Dendritic cell treated with granulocyte-macrophage colony-stimulating factor and Interleukin-4, amounts not matched to agents 40 ng/mL and 50 ng/mL, for 4 days (primary cell): ENCODE measurements around the gene ZFYVE28.

ENCODE experiments used
- H3K27ac Mint-ChIP-seq: one replicate; pipeline ENCODE4 v1.8.0; 2022; ENCODE audit warnings: mild to moderate bottlenecking, mixed read lengths
- H3K27me3 Mint-ChIP-seq: one replicate; pipeline ENCODE4 v1.8.0; 2022; ENCODE audit warnings: mild to moderate bottlenecking, mixed read lengths
- H3K36me3 Mint-ChIP-seq: one replicate; pipeline ENCODE4 v1.8.0; 2022; ENCODE audit warnings: low read depth, mixed read lengths
- H3K4me1 Mint-ChIP-seq: one replicate; pipeline ENCODE4 v1.8.0; 2022; ENCODE audit warnings: low read depth, mixed read lengths
- H3K4me3 Mint-ChIP-seq: one replicate; pipeline ENCODE4 v1.8.0; 2022; ENCODE audit warnings: mild to moderate bottlenecking, moderate library complexity, mixed read lengths
- H3K9me3 Mint-ChIP-seq: one replicate; pipeline ENCODE4 v1.8.0; 2022; ENCODE audit warnings: mixed read lengths
- intact Hi-C: fragments of 100-400 bp; cut with micrococcal nuclease; formaldehyde crosslinking; loops from one replicate; pipeline ENCODE4 v1.15.0; 2022

ZFYVE28 gene

GRCh38 chr4:2400841-2401609, 17.4 kb downstream of the ZFYVE28 start:
- no peak overlapping the region for H3K4me3 Mint-ChIP-seq
- no peaks in the 10 kb centered on the region for H3K9me3 Mint-ChIP-seq
- H3K4me1 Mint-ChIP-seq: peaks cover 30% of the 10 kb centered on the region
- H3K27me3 Mint-ChIP-seq: peaks cover 41% of the 10 kb centered on the region
- no peak overlapping the region for H3K27ac Mint-ChIP-seq
- peaks cover 14% of the 10 kb centered on the region for H3K36me3 Mint-ChIP-seq
- intact Hi-C loops: no loop called here

DNA sequence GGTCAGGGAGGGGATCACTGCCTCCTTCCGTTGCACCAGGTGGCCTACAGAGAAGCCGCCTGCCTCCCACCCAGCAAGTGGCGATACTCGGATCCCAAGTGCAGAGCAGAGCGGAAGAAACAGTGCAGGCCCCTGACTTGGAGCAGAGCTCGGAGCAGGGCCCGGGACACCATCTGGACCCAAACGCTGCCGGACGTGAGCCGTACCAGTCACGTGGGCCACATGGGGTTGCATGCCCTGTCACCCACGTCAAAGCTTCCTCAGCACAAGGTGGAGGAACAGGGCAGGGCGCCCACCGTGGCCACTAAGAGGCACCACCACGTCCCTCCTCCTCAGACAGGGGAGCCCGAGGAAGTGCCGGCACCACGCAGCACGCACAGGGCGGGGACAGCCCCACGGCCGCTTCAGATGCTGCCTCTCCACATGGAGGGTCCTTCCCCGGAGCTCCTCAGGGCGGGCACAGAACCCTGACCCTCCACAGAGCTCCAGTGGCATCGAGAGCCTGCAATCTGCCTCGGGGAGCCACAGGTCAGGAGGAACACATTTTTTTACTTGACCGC, 18.7 kb downstream of the ZFYVE28 start:
- intact Hi-C loops: no loop called here
- H3K27me3 Mint-ChIP-seq: peaks cover 41% of the 10 kb centered on the region
- H3K9me3 Mint-ChIP-seq: no peaks in the 10 kb centered on the region
- H3K4me1 Mint-ChIP-seq: peaks cover 30% of the 10 kb centered on the region
- no peak overlapping the region for H3K27ac Mint-ChIP-seq
- no peak overlapping the region for H3K4me3 Mint-ChIP-seq
- peaks cover 8% of the 10 kb centered on the region for H3K36me3 Mint-ChIP-seq

DNA sequence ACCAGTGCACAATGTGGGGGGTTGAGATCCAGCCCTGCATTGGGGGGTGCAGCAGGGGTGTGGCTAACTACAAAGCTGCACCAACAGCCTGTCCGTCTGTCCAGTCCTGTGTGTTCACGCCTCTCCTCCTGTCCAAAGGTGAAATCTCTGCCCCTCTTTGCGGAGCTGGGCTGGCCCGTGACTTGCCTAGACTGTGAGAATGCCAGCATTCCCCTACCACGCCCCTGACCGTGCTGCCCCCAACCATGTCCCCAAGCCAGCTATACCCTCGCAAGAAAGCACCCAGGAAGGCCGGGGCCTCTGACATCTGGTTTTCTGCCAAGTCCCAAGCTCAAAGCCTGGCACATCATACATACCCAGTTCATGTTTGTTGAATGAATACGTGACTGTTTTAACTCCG, 19.2 kb downstream of the ZFYVE28 start:
- Mint-ChIP-seq H3K36me3 (peaks cover 8% of the 10 kb centered on the region), H3K9me3 (no peaks in the 10 kb centered on the region), H3K27me3 (peaks cover 45% of the 10 kb centered on the region), H3K4me1 (peaks cover 29% of the 10 kb centered on the region), H3K27ac (no peak overlapping the region), H3K4me3 (no peak overlapping the region)
- intact Hi-C loops: no loop called here

DNA sequence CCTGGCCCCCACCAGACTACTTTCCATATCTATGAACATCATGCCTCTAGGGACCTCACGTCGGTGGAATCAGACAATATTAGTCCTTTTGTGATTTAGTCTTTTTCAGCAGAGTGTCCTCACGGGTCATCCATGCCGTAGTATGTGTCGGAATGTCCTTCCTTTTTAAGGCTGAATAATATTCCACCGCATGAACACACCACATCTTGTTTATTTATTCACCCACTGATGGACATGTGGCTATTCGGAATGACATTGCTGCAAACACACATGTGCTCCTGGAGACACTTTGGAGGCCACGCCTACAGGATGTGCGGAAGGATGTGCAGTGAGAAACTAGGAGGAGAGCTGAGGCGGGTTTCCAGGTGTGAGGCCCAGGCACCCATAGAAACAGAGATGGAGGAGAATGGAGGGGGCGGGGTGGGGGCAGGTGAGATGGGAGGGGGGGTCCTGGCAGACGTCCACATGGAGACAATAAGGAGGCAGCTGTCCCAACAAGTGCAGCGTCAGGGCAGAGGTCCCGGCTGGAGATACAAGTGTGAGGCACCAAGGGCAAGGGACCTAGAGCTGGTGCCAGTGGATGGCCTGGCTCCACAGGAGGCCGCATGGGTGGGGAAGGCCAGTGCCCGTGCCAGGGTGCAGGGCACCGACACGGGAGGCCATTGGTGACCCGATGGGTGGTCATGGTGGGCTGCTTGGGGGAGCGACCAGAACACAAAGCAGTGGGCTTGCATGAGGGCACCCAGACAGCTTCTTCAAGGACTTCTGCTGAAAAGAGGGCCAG, 20.7 kb downstream of the ZFYVE28 start:
- Mint-ChIP-seq H3K27ac (no peak overlapping the region), H3K4me1 (peaks cover 26% of the 10 kb centered on the region), H3K36me3 (peaks cover 9% of the 10 kb centered on the region), H3K27me3 (peaks cover 50% of the 10 kb centered on the region), H3K9me3 (no peaks in the 10 kb centered on the region), H3K4me3 (no peak overlapping the region)
- intact Hi-C loops: no loop called here

DNA sequence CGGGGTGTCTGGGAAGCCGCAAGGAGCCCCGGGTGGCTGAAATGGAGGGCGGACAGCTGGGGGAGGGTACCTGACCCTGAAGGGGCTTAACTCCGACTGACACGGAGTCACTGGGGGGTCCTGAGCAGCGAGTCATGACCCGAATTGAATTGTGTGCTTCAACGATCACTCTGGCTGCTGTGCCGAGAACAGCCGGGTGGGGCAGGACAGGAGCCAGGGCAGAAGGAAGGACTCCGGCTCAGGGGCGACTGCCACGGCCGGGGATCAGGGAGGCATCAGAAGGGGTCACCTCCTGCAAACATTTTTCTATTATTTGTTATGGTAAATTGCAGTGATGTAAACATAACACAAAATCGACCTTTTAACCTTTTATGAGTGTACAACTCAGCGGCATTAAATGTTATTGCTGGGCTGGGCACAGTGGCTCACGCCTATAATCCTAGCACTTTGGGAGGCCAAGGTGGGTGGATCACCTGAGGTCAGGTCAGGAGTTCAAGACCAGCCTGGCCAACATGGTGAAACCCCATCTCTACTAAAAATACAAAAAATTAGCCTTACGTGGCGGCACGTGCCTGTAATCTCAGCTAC, 21.6 kb downstream of the ZFYVE28 start:
- Mint-ChIP-seq H3K4me3 (no peak overlapping the region), H3K9me3 (no peaks in the 10 kb centered on the region), H3K27me3 (peaks cover 48% of the 10 kb centered on the region), H3K36me3 (peaks cover 17% of the 10 kb centered on the region), H3K27ac (no peak overlapping the region), H3K4me1 (peaks cover 17% of the 10 kb centered on the region)
- intact Hi-C loops: no loop called here

DNA sequence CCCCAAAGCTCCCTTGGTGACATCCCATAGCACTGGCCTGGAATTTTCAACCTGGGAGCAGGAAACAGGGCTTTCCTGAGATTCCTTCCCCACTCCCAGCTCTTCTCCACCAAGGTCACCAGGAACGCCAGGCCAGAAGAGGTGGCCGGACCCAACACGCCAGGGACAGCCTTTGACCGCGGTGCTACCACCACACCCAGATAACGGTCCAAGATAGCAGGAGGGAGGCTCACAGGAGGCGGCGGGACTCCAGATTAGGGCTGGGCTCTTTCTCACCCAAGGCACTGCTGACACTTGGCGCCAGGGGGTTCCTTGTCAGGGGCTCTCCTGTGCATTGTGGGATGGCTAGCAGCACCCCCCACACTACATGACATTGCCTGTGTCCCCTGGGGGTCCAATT, 22.9 kb downstream of the ZFYVE28 start:
- peaks cover 48% of the 10 kb centered on the region for H3K27me3 Mint-ChIP-seq
- H3K4me3 Mint-ChIP-seq: no peak overlapping the region
- peaks cover 17% of the 10 kb centered on the region for H3K36me3 Mint-ChIP-seq
- H3K9me3 Mint-ChIP-seq: no peaks in the 10 kb centered on the region
- H3K4me1 Mint-ChIP-seq: peaks cover 25% of the 10 kb centered on the region
- no peak overlapping the region for H3K27ac Mint-ChIP-seq
- intact Hi-C loops: no loop called here

GRCh38 chr4:2395038-2395437, 23.4 kb downstream of the ZFYVE28 start:
- H3K4me3 Mint-ChIP-seq: no peak overlapping the region
- peaks cover 31% of the 10 kb centered on the region for H3K4me1 Mint-ChIP-seq
- H3K36me3 Mint-ChIP-seq: peaks cover 17% of the 10 kb centered on the region
- intact Hi-C loops: no loop called here
- no peak overlapping the region for H3K27ac Mint-ChIP-seq
- H3K27me3 Mint-ChIP-seq: peaks cover 50% of the 10 kb centered on the region
- H3K9me3 Mint-ChIP-seq: no peaks in the 10 kb centered on the region

GRCh38 chr4:2394528-2394927, 23.9 kb downstream of the ZFYVE28 start:
- Mint-ChIP-seq H3K9me3 (no peaks in the 10 kb centered on the region), H3K27ac (no peak overlapping the region), H3K4me1 (peaks cover 36% of the 10 kb centered on the region), H3K36me3 (peaks cover 17% of the 10 kb centered on the region), H3K27me3 (peaks cover 55% of the 10 kb centered on the region), H3K4me3 (no peak overlapping the region)
- intact Hi-C loops: no loop called here

DNA sequence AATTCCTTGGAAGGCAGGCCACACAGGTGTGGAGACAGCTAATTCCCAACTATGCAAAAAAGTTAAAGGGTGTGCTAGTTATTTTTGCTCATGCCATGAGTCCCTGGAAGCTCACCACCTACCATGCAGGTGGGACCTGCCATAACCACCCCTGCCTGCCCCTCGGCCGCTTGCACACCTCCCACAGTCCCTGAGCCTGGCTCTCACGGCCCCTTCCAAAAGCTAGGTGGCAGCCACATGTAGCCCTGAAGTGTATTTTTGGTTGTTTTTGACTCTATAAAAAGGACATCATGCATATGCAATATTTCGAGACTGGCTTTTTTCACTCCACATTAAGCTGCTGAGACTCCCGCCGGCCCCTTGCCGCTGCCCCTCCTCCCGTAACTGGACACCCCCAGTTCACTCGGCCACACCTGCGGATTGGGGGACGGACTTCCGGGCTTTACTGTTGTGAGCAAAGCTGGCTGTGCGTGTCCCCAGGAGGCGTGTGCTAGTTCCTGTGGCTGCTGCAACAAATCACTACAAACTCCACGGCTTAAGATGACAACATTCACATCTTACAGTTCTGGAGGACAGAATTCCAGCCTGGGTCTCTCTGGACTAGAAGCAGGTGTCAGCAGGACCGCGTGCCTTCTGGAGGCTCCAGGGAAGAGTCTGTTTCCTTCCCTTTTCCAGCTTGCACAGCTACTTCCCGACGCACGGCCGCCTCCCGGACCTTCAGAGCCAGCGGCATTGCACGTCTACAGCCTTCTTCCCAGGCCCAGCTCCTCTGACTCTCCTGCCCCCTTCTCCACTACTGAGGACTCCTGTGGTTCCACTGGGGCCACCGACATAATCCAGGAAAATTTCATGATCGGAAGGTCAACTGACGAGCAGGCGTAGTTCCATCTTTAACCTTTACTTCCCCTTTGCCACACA, 24.8 kb downstream of the ZFYVE28 start:
- Mint-ChIP-seq H3K9me3 (no peaks in the 10 kb centered on the region), H3K27me3 (peaks cover 57% of the 10 kb centered on the region), H3K27ac (no peak overlapping the region), H3K4me1 (peaks cover 44% of the 10 kb centered on the region), H3K36me3 (peaks cover 17% of the 10 kb centered on the region), H3K4me3 (no peak overlapping the region)
- intact Hi-C loops: no loop called here

GRCh38 chr4:2390784-2391421, 27.5 kb downstream of the ZFYVE28 start:
- peaks cover 9% of the 10 kb centered on the region for H3K36me3 Mint-ChIP-seq
- peaks cover 57% of the 10 kb centered on the region for H3K27me3 Mint-ChIP-seq
- peak overlapping the region; percentile 30 for H3K27ac Mint-ChIP-seq
- H3K4me3 Mint-ChIP-seq: no peak overlapping the region
- intact Hi-C loops: no loop called here
- peaks cover 51% of the 10 kb centered on the region for H3K4me1 Mint-ChIP-seq
- no peaks in the 10 kb centered on the region for H3K9me3 Mint-ChIP-seq

GRCh38 chr4:2390146-2390545, 28.3 kb downstream of the ZFYVE28 start:
- peaks cover 9% of the 10 kb centered on the region for H3K36me3 Mint-ChIP-seq
- H3K4me3 Mint-ChIP-seq: no peak overlapping the region
- no peaks in the 10 kb centered on the region for H3K9me3 Mint-ChIP-seq
- H3K27ac Mint-ChIP-seq: no peak overlapping the region
- H3K4me1 Mint-ChIP-seq: peaks cover 58% of the 10 kb centered on the region
- intact Hi-C loops: no loop called here
- H3K27me3 Mint-ChIP-seq: peaks cover 57% of the 10 kb centered on the region

- Mint-ChIP-seq H3K4me1 (peaks cover 59% of the 10 kb centered on the region), H3K27ac (no peak overlapping the region), H3K27me3 (peaks cover 57% of the 10 kb centered on the region), H3K36me3 (peaks cover 9% of the 10 kb centered on the region), H3K9me3 (no peaks in the 10 kb centered on the region), H3K4me3 (no peak overlapping the region)
- intact Hi-C loops: no loop called here
Observed at GRCh38 chr4:2389691-2390090, 28.8 kb downstream of the ZFYVE28 start.
